HepG2 (cell line): ENCODE results near the gene ZNF764. TPM values are rescaled to one million over a fixed set of nuclear protein-coding genes. Genes with fewer than 3 reads are reported as not detected.

Experiments used
- ARID2 ChIP-seq: sonication (generic); formaldehyde crosslinking; IDR thresholded peaks from 2 replicates; pipeline ENCODE4 v1.8.1; 2022; ENCODE audit warnings: mild to moderate bottlenecking, missing genetic modification reagents, borderline replicate concordance
- FOXA1 ChIP-seq, 2 experiments: fragments of 450-650 bp in 1 of 2; sonication (generic) in 1 of 2; formaldehyde crosslinking in 1 of 2; IDR thresholded peaks; 2 replicates each; pipeline versions ENCODE4 v1.4.0 to v1.6.1; 2016 to 2020; ENCODE audit warnings: missing genetic modification reagents in 1 of 2
- FOXO1 ChIP-seq: sonication (generic); formaldehyde crosslinking; IDR thresholded peaks from 2 replicates; pipeline ENCODE4 v1.4.0; 2020; ENCODE audit warnings: missing genetic modification reagents
- KDM1A ChIP-seq: IDR thresholded peaks from 2 replicates; pipeline ENCODE4 v1.6.1; 2016; ENCODE audit warnings: missing compliant biosample characterization
- MTA3 ChIP-seq: sonication (generic); formaldehyde crosslinking; IDR thresholded peaks from 2 replicates; pipeline ENCODE4 v1.4.0; 2020; ENCODE audit warnings: missing genetic modification reagents
- RXRB ChIP-seq: IDR thresholded peaks from 2 replicates; pipeline ENCODE4 v1.6.1; 2016; ENCODE audit warnings: borderline replicate concordance, missing genetic modification reagents, missing compliant biosample characterization
- SKI ChIP-seq: fragments of 450-650 bp; IDR thresholded peaks from one replicate; pipeline ENCODE4 v1.6.1; 2018; ENCODE audit warnings: mild to moderate bottlenecking; ENCODE audit not compliant: partially characterized antibody
- USF2 ChIP-seq, 2 experiments: sonication (generic) in 1 of 2; formaldehyde crosslinking in 1 of 2; IDR thresholded peaks; 2 replicates each; pipeline versions ENCODE4 v1.5.1 to v1.6.1; 2011 to 2020; ENCODE audit warnings: borderline replicate concordance in 1 of 2, low read depth in 1 of 2, low read length in 1 of 2, mild to moderate bottlenecking in 1 of 2, missing genetic modification reagents in 1 of 2, moderate library complexity in 1 of 2
- ZBTB21 ChIP-seq: sonication (generic); formaldehyde crosslinking; IDR thresholded peaks from 2 replicates; pipeline ENCODE4 v1.4.0; 2020; ENCODE audit warnings: missing genetic modification reagents
- ZFP36 ChIP-seq: fragments of 150-350 bp; IDR thresholded peaks from 2 replicates; pipeline ENCODE4 v1.6.1; 2018; ENCODE audit warnings: borderline replicate concordance, low read length, low read depth; ENCODE audit not compliant: partially characterized antibody
- ZFX ChIP-seq: sonication (generic); formaldehyde crosslinking; IDR thresholded peaks from 2 replicates; pipeline ENCODE4 v1.4.0; 2020; ENCODE audit warnings: mild to moderate bottlenecking, low read depth, missing genetic modification reagents, moderate library complexity
- ZNF256 ChIP-seq: sonication (generic); formaldehyde crosslinking; conservative IDR thresholded peaks from 2 replicates; pipeline ENCODE4 v1.4.0; 2020; ENCODE audit warnings: missing genetic modification reagents
- ZNF260 ChIP-seq: sonication (generic); formaldehyde crosslinking; IDR thresholded peaks from 2 replicates; pipeline ENCODE4 v1.4.0; 2020; ENCODE audit warnings: missing genetic modification reagents, low read depth, mild to moderate bottlenecking, borderline replicate concordance
- ZNF3 ChIP-seq: IDR thresholded peaks from 2 replicates; pipeline ENCODE4 v1.7.0; 2017; ENCODE audit warnings: inconsistent platforms
- ZNF446 ChIP-seq: sonication (generic); formaldehyde crosslinking; IDR thresholded peaks from 2 replicates; pipeline ENCODE4 v1.5.0; 2020; ENCODE audit warnings: mild to moderate bottlenecking, missing genetic modification reagents
- ZNF614 ChIP-seq: IDR thresholded peaks from 2 replicates; pipeline ENCODE4 v1.6.1; 2018; ENCODE audit warnings: missing biosample characterization, missing genetic modification reagents, inconsistent platforms, borderline replicate concordance
- ZNF660 ChIP-seq: sonication (generic); formaldehyde crosslinking; IDR thresholded peaks from 2 replicates; pipeline ENCODE4 v1.5.1; 2020; ENCODE audit warnings: mild to moderate bottlenecking, low read depth, missing genetic modification reagents, borderline replicate concordance
- ZNF766 ChIP-seq: sonication (generic); formaldehyde crosslinking; IDR thresholded peaks from 2 replicates; pipeline ENCODE4 v1.5.0; 2020; ENCODE audit warnings: missing genetic modification reagents, borderline replicate concordance
- polyA plus RNA-seq, 8 experiments: library from polyadenylated mRNA; depleted of rRNA in 3 of 8; stranded (reverse) in 7 of 8; unstranded in 1 of 8; fragments of >200 nt; fragmentation: Illumina TruSeq in 4 of 8; extraction: Trizol in 4 of 8; gene quantifications; 2 replicates each; pipeline versions ENCODE4 v1.2.1 to v1.2.3, GENCODE V29; 2011 to 2016; ENCODE audit warnings: low read depth in 4 of 8, missing spikeins in 1 of 8, mixed read lengths in 1 of 8; ENCODE audit not compliant: insufficient read depth in 1 of 8
- total RNA-seq, 5 experiments: library from RNA; depleted of rRNA; stranded (reverse); fragments of >200 nt; fragmentation: Illumina TruSeq; extraction: Trizol; gene quantifications; 2 replicates each; pipeline ENCODE4 v1.2.3, GENCODE V29; 2016; ENCODE audit warnings: low read depth in 1 of 5
- TF ChIP-seq, protein P1 (sequence below): fragments of 450-650 bp; IDR thresholded peaks from 2 replicates; pipeline ENCODE4 v1.6.1; 2017
- TF ChIP-seq, protein P2 (sequence below): sonication (generic); formaldehyde crosslinking; IDR thresholded peaks from 2 replicates; pipeline ENCODE4 v1.4.0; 2020; ENCODE audit warnings: mild to moderate bottlenecking, missing genetic modification reagents
- TF ChIP-seq, protein P3 (sequence below): sonication (generic); formaldehyde crosslinking; IDR thresholded peaks from 2 replicates; pipeline ENCODE4 v1.5.0; 2020; ENCODE audit warnings: missing genetic modification reagents, mild to moderate bottlenecking, borderline replicate concordance
- TF ChIP-seq, protein P4 (sequence below): sonication (generic); formaldehyde crosslinking; IDR thresholded peaks from 2 replicates; pipeline ENCODE4 v1.9.0; 2021; ENCODE audit warnings: missing genetic modification reagents, borderline replicate concordance

ZNF764 gene
- total and polyA plus RNA-seq, 2 of the 13 experiments (the other 11 are each of a cell fraction or from before 2014, with no cell fraction given) = 4.1 to 9.1 TPM

GRCh38 chr16:30535777-30536190 is 22.4 kb downstream of the ZNF764 start (continued):
- TF ChIP-seq, protein P1, sequence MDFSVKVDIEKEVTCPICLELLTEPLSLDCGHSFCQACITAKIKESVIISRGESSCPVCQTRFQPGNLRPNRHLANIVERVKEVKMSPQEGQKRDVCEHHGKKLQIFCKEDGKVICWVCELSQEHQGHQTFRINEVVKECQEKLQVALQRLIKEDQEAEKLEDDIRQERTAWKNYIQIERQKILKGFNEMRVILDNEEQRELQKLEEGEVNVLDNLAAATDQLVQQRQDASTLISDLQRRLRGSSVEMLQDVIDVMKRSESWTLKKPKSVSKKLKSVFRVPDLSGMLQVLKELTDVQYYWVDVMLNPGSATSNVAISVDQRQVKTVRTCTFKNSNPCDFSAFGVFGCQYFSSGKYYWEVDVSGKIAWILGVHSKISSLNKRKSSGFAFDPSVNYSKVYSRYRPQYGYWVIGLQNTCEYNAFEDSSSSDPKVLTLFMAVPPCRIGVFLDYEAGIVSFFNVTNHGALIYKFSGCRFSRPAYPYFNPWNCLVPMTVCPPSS = no peak
- TF ChIP-seq ZNF256 = peak; percentile 89
- no peak for TF ChIP-seq USF2 (IDR thresholded peaks at IDR 0.05; ENCODE audit: low read depth, low read length)
- TF ChIP-seq USF2 (CRISPR knock-in tag; IDR thresholded peaks at IDR 0.05; ENCODE audit: borderline replicate concordance) = no peak
- TF ChIP-seq, protein P2, sequence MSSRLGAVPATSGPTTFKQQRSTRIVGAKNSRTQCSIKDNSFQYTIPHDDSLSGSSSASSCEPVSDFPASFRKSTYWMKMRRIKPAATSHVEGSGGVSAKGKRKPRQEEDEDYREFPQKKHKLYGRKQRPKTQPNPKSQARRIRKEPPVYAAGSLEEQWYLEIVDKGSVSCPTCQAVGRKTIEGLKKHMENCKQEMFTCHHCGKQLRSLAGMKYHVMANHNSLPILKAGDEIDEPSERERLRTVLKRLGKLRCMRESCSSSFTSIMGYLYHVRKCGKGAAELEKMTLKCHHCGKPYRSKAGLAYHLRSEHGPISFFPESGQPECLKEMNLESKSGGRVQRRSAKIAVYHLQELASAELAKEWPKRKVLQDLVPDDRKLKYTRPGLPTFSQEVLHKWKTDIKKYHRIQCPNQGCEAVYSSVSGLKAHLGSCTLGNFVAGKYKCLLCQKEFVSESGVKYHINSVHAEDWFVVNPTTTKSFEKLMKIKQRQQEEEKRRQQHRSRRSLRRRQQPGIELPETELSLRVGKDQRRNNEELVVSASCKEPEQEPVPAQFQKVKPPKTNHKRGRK (CRISPR knock-in tag) = no peak
- TF ChIP-seq KDM1A (CRISPR knock-in tag) = no peak
- peak; percentile 46; the same call in 1 of the 2 replicates for TF ChIP-seq ZNF766 (CRISPR knock-in tag)
- TF ChIP-seq ZNF3 = no peak
- TF ChIP-seq FOXO1 (CRISPR knock-in tag) = no peak
- no peak for TF ChIP-seq ZBTB21
- no peak for TF ChIP-seq ZNF260 (CRISPR knock-in tag)
- TF ChIP-seq SKI = no peak
- peak; percentile 31; the same call in 1 of the 2 replicates for TF ChIP-seq RXRB (CRISPR knock-in tag)
- TF ChIP-seq ZNF660 (CRISPR knock-in tag) = no peak
- TF ChIP-seq ARID2 (CRISPR knock-in tag) = no peak
- TF ChIP-seq MTA3 = no peak
- TF ChIP-seq ZNF446 = 0 out of 2 replicates have a peak, but pooled peaks have one; percentile 93
- TF ChIP-seq ZFX = peak; percentile 83
- peak; percentile 45; the same call in 1 of the 2 replicates for TF ChIP-seq ZNF614 (CRISPR knock-in tag)
- TF ChIP-seq, protein P3, sequence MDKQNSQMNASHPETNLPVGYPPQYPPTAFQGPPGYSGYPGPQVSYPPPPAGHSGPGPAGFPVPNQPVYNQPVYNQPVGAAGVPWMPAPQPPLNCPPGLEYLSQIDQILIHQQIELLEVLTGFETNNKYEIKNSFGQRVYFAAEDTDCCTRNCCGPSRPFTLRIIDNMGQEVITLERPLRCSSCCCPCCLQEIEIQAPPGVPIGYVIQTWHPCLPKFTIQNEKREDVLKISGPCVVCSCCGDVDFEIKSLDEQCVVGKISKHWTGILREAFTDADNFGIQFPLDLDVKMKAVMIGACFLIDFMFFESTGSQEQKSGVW = no peak
- TF ChIP-seq, protein P4, sequence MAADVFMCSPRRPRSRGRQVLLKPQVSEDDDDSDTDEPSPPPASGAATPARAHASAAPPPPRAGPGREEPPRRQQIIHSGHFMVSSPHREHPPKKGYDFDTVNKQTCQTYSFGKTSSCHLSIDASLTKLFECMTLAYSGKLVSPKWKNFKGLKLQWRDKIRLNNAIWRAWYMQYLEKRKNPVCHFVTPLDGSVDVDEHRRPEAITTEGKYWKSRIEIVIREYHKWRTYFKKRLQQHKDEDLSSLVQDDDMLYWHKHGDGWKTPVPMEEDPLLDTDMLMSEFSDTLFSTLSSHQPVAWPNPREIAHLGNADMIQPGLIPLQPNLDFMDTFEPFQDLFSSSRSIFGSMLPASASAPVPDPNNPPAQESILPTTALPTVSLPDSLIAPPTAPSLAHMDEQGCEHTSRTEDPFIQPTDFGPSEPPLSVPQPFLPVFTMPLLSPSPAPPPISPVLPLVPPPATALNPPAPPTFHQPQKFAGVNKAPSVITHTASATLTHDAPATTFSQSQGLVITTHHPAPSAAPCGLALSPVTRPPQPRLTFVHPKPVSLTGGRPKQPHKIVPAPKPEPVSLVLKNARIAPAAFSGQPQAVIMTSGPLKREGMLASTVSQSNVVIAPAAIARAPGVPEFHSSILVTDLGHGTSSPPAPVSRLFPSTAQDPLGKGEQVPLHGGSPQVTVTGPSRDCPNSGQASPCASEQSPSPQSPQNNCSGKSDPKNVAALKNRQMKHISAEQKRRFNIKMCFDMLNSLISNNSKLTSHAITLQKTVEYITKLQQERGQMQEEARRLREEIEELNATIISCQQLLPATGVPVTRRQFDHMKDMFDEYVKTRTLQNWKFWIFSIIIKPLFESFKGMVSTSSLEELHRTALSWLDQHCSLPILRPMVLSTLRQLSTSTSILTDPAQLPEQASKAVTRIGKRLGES (CRISPR knock-in tag) = no peak
- TF ChIP-seq ZFP36 = no peak
- no peak for TF ChIP-seq FOXA1 (IDR thresholded peaks at IDR 0.05)
- TF ChIP-seq FOXA1 (CRISPR knock-in tag; IDR thresholded peaks at IDR 0.05) = no peak
